Measurements from ENCODE around the gene GPC5.

DNA sequence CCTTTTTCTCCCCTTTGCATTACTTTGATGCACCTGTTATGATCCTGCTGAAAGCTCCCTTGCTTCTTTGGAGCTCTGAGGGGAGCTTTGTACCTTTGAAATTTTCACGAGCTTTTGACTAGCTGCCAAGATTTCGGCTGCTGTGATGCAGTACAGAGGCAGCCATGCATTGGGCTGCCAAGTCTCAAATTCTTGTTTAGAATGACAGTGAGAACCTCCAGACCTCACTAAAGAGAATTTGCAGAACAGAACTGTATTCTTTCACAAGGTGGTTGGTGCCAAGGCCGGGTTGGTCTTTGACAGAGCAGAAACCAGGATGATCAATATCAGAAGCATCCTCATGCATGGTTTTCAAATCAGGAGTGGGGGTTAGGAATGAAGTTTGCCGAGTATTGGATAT, 414.8 kb downstream of the GPC5 start:
- TF ChIP-seq, protein P1, sequence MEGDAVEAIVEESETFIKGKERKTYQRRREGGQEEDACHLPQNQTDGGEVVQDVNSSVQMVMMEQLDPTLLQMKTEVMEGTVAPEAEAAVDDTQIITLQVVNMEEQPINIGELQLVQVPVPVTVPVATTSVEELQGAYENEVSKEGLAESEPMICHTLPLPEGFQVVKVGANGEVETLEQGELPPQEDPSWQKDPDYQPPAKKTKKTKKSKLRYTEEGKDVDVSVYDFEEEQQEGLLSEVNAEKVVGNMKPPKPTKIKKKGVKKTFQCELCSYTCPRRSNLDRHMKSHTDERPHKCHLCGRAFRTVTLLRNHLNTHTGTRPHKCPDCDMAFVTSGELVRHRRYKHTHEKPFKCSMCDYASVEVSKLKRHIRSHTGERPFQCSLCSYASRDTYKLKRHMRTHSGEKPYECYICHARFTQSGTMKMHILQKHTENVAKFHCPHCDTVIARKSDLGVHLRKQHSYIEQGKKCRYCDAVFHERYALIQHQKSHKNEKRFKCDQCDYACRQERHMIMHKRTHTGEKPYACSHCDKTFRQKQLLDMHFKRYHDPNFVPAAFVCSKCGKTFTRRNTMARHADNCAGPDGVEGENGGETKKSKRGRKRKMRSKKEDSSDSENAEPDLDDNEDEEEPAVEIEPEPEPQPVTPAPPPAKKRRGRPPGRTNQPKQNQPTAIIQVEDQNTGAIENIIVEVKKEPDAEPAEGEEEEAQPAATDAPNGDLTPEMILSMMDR (IDR thresholded peaks at IDR 0.05 in 4 of 5, conservative IDR thresholded peaks at IDR 0.05 in 1 of 5), result no peak
- TF ChIP-seq POLR2A (IDR thresholded peaks at IDR 0.05), result no peak

Data from gastrocnemius medialis (tissue), 4 donors.